K562 (cell line): ENCODE results near the gene CYP21A2.
"Not testable (repeated sequence)": the region's sequence is repeated elsewhere in the genome, so short reads cannot be mapped to it uniquely, and the experiment has no call there.

Experiments used
- BMI1 ChIP-seq: fragments of 150-350 bp; IDR thresholded peaks from 2 replicates; pipeline ENCODE4 v1.6.1; 2014; ENCODE audit warnings: low read length
- E2F3 ChIP-seq: fragments of 250-450 bp; sonication (Bioruptor Pico); IDR thresholded peaks from 2 replicates; pipeline ENCODE4 v1.4.0; 2020; ENCODE audit warnings: mild to moderate bottlenecking
- HDAC2 ChIP-seq: fragments of 450-650 bp; IDR thresholded peaks from 2 replicates; pipeline ENCODE4 v1.6.1; 2016; ENCODE audit warnings: mild to moderate bottlenecking
- RBFOX2 ChIP-seq: fragments of 200-400 bp; formaldehyde crosslinking; IDR thresholded peaks from 2 replicates; pipeline ENCODE4 v1.6.1; 2017; ENCODE audit warnings: low read depth, mild to moderate bottlenecking, low read length, moderate library complexity
- RCOR1 ChIP-seq, 2 experiments: IDR thresholded peaks; 2 replicates each; pipeline ENCODE4 v1.6.1; 2012; ENCODE audit warnings: low read depth in 2 of 2, low read length in 2 of 2, borderline replicate concordance in 1 of 2, improper control_type of control experiment in 1 of 2
- SMARCA4 ChIP-seq: fragments of 450-650 bp; IDR thresholded peaks from 2 replicates; pipeline ENCODE4 v1.6.1; 2016
- TARDBP ChIP-seq: fragments of 450-650 bp; IDR thresholded peaks from 2 replicates; pipeline ENCODE4 v1.6.1; 2016
- TEAD4 ChIP-seq, 2 experiments: sonication (generic) in 1 of 2; formaldehyde crosslinking in 1 of 2; IDR thresholded peaks; 2 replicates each; pipeline versions ENCODE4 v1.6.1 to v1.8.0; 2012 to 2022; ENCODE audit warnings: borderline replicate concordance in 1 of 2, inconsistent platforms in 1 of 2, low read length in 1 of 2, mild to moderate bottlenecking in 1 of 2, missing genetic modification reagents in 1 of 2
- TF ChIP-seq, protein P1 (sequence below), 3 experiments: IDR thresholded peaks in 2 of 3; conservative IDR thresholded peaks in 1 of 3; 2 replicates each; pipeline ENCODE4 v1.5.1; 2011 to 2012; ENCODE audit warnings: low read length in 3 of 3, mild to moderate bottlenecking in 3 of 3, control low read depth in 2 of 3, improper control_type of control experiment in 1 of 3, inconsistent platforms in 1 of 3, low read depth in 1 of 3, mixed read lengths in 1 of 3, moderate library complexity in 1 of 3; ENCODE audit not compliant: insufficient read depth in 2 of 3
- TF ChIP-seq, protein P2 (sequence below): sonication (generic); formaldehyde crosslinking; IDR thresholded peaks from 2 replicates; pipeline ENCODE4 v1.8.0; 2022; ENCODE audit warnings: missing genetic modification reagents, mild to moderate bottlenecking, borderline replicate concordance
- TF ChIP-seq, protein P3 (sequence below), 2 experiments: IDR thresholded peaks; 2 replicates each; pipeline ENCODE4 v1.6.1; 2012; ENCODE audit warnings: improper control_type of control experiment in 2 of 2, low read depth in 2 of 2, low read length in 2 of 2, borderline replicate concordance in 1 of 2

DNA sequence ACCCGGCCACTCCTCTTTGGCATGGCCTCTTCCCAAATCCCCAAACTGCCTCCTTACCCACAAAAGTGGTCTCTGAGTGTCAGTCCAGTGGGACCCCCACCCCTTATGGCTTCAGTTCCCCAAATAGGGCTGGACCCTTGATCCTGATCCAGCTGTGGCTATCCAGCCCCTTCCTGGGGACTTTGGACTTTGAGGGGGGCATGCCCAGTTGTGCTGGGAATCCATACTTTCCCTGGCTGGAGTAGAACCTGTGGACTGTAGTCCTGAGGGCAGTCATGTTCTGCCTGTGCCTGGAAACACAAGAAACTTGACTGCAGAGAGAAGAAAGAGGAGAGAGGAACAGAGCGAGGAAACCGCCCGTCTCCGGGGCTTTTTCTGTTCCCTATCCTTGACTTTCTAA lies 1.1 kb upstream of the CYP21A2 start:
- TF ChIP-seq, protein P1, sequence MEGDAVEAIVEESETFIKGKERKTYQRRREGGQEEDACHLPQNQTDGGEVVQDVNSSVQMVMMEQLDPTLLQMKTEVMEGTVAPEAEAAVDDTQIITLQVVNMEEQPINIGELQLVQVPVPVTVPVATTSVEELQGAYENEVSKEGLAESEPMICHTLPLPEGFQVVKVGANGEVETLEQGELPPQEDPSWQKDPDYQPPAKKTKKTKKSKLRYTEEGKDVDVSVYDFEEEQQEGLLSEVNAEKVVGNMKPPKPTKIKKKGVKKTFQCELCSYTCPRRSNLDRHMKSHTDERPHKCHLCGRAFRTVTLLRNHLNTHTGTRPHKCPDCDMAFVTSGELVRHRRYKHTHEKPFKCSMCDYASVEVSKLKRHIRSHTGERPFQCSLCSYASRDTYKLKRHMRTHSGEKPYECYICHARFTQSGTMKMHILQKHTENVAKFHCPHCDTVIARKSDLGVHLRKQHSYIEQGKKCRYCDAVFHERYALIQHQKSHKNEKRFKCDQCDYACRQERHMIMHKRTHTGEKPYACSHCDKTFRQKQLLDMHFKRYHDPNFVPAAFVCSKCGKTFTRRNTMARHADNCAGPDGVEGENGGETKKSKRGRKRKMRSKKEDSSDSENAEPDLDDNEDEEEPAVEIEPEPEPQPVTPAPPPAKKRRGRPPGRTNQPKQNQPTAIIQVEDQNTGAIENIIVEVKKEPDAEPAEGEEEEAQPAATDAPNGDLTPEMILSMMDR (IDR thresholded peaks at IDR 0.05 in 2 of 3, conservative IDR thresholded peaks at IDR 0.05 in 1 of 3; ENCODE audit: insufficient read depth in 2 of 3, low read depth in 1 of 3, low read length in 3 of 3), result not testable (repeated sequence)
- TF ChIP-seq, protein P2, sequence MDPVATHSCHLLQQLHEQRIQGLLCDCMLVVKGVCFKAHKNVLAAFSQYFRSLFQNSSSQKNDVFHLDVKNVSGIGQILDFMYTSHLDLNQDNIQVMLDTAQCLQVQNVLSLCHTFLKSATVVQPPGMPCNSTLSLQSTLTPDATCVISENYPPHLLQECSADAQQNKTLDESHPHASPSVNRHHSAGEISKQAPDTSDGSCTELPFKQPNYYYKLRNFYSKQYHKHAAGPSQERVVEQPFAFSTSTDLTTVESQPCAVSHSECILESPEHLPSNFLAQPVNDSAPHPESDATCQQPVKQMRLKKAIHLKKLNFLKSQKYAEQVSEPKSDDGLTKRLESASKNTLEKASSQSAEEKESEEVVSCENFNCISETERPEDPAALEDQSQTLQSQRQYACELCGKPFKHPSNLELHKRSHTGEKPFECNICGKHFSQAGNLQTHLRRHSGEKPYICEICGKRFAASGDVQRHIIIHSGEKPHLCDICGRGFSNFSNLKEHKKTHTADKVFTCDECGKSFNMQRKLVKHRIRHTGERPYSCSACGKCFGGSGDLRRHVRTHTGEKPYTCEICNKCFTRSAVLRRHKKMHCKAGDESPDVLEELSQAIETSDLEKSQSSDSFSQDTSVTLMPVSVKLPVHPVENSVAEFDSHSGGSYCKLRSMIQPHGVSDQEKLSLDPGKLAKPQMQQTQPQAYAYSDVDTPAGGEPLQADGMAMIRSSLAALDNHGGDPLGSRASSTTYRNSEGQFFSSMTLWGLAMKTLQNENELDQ, result not testable (repeated sequence)
- TF ChIP-seq TEAD4 (IDR thresholded peaks at IDR 0.05; ENCODE audit: low read length); TEAD4 (CRISPR knock-in tag; IDR thresholded peaks at IDR 0.05; ENCODE audit: borderline replicate concordance); TARDBP; E2F3 (CRISPR knock-in tag); SMARCA4; HDAC2; RBFOX2; RCOR1 (IDR thresholded peaks at IDR 0.05; ENCODE audit: borderline replicate concordance in 1 of 2, low read depth in 2 of 2, low read length in 2 of 2); BMI1: not testable (repeated sequence)
- TF ChIP-seq, protein P3, sequence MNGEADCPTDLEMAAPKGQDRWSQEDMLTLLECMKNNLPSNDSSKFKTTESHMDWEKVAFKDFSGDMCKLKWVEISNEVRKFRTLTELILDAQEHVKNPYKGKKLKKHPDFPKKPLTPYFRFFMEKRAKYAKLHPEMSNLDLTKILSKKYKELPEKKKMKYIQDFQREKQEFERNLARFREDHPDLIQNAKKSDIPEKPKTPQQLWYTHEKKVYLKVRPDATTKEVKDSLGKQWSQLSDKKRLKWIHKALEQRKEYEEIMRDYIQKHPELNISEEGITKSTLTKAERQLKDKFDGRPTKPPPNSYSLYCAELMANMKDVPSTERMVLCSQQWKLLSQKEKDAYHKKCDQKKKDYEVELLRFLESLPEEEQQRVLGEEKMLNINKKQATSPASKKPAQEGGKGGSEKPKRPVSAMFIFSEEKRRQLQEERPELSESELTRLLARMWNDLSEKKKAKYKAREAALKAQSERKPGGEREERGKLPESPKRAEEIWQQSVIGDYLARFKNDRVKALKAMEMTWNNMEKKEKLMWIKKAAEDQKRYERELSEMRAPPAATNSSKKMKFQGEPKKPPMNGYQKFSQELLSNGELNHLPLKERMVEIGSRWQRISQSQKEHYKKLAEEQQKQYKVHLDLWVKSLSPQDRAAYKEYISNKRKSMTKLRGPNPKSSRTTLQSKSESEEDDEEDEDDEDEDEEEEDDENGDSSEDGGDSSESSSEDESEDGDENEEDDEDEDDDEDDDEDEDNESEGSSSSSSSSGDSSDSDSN (IDR thresholded peaks at IDR 0.05; ENCODE audit: borderline replicate concordance in 1 of 2, low read depth in 2 of 2, low read length in 2 of 2), result not testable (repeated sequence)
